ENCODE data around the gene ZNF652. TPM values are rescaled to one million over a fixed set of nuclear protein-coding genes. Genes with fewer than 3 reads are reported as not detected.

ZNF652 gene
- 3.5 and 4.4 TPM in 2 replicates for total RNA-seq

DNA sequence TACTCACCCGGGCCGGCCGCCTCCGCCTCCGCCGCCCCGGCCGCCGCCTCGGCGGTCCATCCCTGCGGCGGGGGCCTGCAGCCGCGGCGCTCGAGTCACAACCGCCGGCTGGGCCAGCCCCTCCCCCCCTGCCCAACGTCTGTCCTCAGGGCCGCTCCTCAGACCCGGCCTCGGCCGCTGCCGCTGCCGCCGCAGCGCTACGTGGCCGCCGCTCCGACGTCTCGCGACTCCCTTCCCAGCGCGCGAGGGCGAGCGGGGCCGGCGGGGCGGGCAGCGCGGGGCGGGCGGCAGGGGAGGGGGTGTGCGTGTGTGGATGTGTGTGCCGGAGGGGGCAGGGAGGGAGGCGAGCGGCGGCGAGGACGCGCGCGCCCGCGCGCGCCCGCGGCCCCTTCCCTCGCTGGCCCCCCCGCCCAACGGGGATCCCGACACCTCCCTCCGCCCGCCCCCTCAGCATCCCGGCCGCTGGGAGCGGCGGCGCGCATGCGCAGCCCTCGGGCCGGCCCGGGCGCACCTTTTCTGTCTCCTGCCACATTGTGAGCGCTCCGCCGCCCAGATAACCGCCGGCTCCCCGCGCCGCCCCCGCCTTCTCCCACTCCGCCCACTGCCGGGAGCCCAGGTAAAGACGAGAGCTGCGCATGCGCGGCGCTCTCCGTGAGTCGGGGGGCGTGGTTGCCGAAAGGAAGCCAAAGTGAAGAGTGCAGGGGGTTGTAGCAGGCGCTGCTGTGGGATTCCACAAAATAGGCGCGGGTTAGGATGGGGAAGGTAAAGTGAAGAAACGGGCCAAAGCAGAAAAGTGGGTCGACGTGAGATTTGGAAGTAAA, at the start of gene ZNF652:
TSS of gene ZNF652 (minus strand) at position 349 of the 821 bp plus-strand sequence. CDS start 44,525 bp downstream, outside the sequence.

Other genes starting within 250 kb of the ZNF652 start
- gene B4GALNT2, start 229.5 kb downstream of the ZNF652 start, total RNA-seq, result not detected in 2 replicates
- not detected in 2 replicates for gene GNGT2, start 151.7 kb downstream of the ZNF652 start, total RNA-seq
- not detected in 2 replicates for gene ABI3, start 151.5 kb downstream of the ZNF652 start, total RNA-seq
- not detected in 2 replicates for gene PHOSPHO1, start 131.5 kb downstream of the ZNF652 start, total RNA-seq
- 214 and 233 TPM in 2 replicates for gene PHB1, start 52.6 kb upstream of the ZNF652 start, total RNA-seq
- gene NGFR, start 133.0 kb upstream of the ZNF652 start, total RNA-seq, result not detected in 2 replicates
- gene NXPH3, start 213.6 kb upstream of the ZNF652 start, total RNA-seq, result under 0.01 and 3.0 TPM in 2 replicates